Parathyroid adenoma (tissue), 2 donors: ENCODE data around the gene IL36B.

Experiments
- H2AFZ ChIP-seq: fragments of 300-600 bp; sonication (generic); one replicate; pipeline ENCODE4 v1.7.0; 2017; ENCODE audit warnings: antibody characterized with exemption, mild to moderate bottlenecking
- H3K27ac ChIP-seq: fragments of 300-600 bp; sonication (generic); one replicate; pipeline ENCODE4 v1.7.0; 2017
- H3K27me3 ChIP-seq: fragments of 300-600 bp; sonication (generic); one replicate; pipeline ENCODE4 v1.7.0; 2017; ENCODE audit warnings: low read length; ENCODE audit not compliant: control insufficient read depth, insufficient read depth
- H3K36me3 ChIP-seq: fragments of 300-600 bp; sonication (generic); one replicate; pipeline ENCODE4 v1.7.0; 2017; ENCODE audit warnings: low read length; ENCODE audit not compliant: control insufficient read depth, insufficient read depth
- H3K4me1 ChIP-seq: fragments of 300-600 bp; sonication (generic); one replicate; pipeline ENCODE4 v1.7.0; 2017; ENCODE audit warnings: control low read depth
- H3K4me2 ChIP-seq: fragments of 300-600 bp; sonication (generic); one replicate; pipeline ENCODE4 v1.7.0; 2017; ENCODE audit warnings: low read length
- H3K4me3 ChIP-seq: fragments of 300-600 bp; sonication (generic); one replicate; pipeline ENCODE4 v1.7.0; 2017; ENCODE audit warnings: low read depth, low read length
- H3K79me2 ChIP-seq: fragments of 300-600 bp; sonication (generic); one replicate; pipeline ENCODE4 v1.7.0; 2017; ENCODE audit warnings: control low read depth
- H3K9ac ChIP-seq: fragments of 300-600 bp; sonication (generic); one replicate; pipeline ENCODE4 v1.7.0; 2017; ENCODE audit warnings: mild to moderate bottlenecking
- H3K9me3 ChIP-seq: fragments of 300-600 bp; sonication (generic); one replicate; pipeline ENCODE4 v1.7.0; 2017; ENCODE audit warnings: low read length; ENCODE audit not compliant: control insufficient read depth
- TF ChIP-seq, protein P1 (sequence below): fragments of 300-600 bp; sonication (generic); IDR thresholded peaks from one replicate; pipeline ENCODE4 v1.7.0; 2017; ENCODE audit warnings: antibody characterized with exemption, mild to moderate bottlenecking
- donor health status: primary hyperparathyroidism.

The IL36B gene

DNA sequence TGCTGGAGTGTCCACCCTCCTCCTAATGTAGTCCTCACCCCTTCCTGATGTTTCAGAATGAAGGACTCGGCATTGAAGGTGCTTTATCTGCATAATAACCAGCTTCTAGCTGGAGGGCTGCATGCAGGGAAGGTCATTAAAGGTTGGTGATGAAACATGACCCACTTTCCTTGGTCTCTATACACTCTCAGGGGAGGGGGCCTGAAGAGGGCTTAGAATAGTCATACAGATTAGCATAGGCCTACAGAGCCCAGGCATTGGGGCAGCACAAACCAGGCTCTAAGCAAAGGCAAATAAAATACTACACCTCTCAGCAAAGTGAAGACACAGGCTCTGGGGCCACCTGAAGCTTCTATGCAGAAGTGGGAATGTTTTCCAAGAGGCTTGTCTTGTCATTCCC is 8.1 kb upstream of the IL36B start:
- H3K79me2 ChIP-seq: no peaks in the 10 kb centered on the region
- TF ChIP-seq, protein P1, sequence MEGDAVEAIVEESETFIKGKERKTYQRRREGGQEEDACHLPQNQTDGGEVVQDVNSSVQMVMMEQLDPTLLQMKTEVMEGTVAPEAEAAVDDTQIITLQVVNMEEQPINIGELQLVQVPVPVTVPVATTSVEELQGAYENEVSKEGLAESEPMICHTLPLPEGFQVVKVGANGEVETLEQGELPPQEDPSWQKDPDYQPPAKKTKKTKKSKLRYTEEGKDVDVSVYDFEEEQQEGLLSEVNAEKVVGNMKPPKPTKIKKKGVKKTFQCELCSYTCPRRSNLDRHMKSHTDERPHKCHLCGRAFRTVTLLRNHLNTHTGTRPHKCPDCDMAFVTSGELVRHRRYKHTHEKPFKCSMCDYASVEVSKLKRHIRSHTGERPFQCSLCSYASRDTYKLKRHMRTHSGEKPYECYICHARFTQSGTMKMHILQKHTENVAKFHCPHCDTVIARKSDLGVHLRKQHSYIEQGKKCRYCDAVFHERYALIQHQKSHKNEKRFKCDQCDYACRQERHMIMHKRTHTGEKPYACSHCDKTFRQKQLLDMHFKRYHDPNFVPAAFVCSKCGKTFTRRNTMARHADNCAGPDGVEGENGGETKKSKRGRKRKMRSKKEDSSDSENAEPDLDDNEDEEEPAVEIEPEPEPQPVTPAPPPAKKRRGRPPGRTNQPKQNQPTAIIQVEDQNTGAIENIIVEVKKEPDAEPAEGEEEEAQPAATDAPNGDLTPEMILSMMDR: no peak
- H2AFZ ChIP-seq: no peak overlapping the region
- H3K27ac ChIP-seq: no peak overlapping the region
- no peaks in the 10 kb centered on the region for H3K36me3 ChIP-seq
- H3K27me3 ChIP-seq: no peaks in the 10 kb centered on the region
- H3K4me1 ChIP-seq: no peaks in the 10 kb centered on the region
- H3K9me3 ChIP-seq: no peaks in the 10 kb centered on the region
- H3K4me2 ChIP-seq: no peak overlapping the region
- no peak overlapping the region for H3K4me3 ChIP-seq
- H3K9ac ChIP-seq: no peak overlapping the region

DNA sequence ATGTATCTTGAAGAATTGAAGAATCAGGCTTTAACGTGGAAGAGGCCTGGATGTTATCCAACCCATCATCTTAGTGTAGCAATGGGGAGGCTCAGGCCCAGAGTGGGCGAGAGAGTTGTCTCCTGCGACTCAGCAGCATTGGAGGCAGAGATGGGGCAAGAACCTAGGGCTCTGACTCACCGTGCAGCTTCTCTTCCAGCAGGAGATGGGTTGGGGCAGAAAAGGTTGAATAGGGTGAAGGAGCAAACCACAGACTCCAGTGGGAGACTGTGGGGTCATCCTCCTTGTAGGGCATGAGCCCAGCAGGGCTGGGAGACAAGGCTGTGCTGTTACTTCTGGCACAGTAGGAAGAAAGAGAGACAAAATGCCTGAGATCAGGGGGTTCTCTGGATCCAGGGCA is 7.7 kb upstream of the IL36B start:
- Histone ChIP-seq H3K27me3 (no peaks in the 10 kb centered on the region), H3K4me1 (no peaks in the 10 kb centered on the region), H3K4me3 (no peak overlapping the region), H3K4me2 (no peak overlapping the region), H3K36me3 (no peaks in the 10 kb centered on the region), H3K9ac (no peak overlapping the region), H2AFZ (no peak overlapping the region), H3K9me3 (no peaks in the 10 kb centered on the region), H3K27ac (no peak overlapping the region), H3K79me2 (no peaks in the 10 kb centered on the region)
- TF ChIP-seq, protein P1: no peak

DNA sequence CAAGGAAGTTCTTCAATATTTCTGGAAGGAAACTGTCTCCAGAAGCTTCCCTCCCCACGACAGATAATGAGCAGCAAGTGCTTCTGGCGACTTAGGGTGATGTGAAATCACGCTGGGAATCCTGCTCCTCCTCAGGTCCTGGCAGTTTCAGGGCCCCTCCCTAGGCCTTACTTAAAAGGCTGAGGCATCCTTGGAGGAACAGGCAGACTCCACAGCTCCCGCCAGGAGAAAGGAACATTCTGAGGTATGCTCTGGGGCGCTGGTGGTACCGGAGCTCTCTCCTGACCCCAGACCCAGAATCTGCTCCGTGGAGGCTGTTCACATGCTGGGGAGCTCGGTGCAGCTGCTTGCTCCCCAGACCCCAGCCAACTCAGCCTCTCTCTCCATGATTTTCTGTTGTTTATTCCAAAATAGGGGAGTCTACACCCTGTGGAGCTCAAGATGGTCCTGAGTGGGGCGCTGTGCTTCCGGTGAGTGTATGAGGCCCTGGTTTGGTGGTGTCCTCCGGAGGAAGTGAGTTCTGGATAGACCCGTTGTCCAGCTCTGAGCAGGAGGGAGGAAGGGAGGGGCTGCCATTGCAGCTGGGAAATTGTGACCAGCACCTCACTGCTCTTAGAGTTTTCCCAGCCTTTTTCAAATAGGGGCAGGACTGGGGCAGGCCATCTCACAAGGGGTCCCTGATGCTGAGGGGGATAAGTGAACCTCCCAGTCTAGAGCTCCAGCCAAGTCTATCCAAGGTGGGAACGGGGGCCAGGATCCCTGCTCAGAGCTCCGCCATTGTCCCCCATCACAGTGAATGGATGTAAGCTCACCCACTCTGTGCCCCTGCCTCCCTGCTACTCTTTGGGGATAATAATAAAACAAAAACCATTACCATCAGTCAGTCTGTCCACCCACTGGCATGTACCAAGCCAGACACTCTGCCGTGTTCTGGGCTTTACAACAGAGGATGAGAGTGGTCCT is 6.6 kb upstream of the IL36B start, which contains the start of gene IL36RN:
TSS of gene IL36RN (plus strand) at position 201 of the 963 bp plus-strand sequence. CDS start at position 442, 241 bp downstream.
- Histone ChIP-seq H3K27ac (no peak within 1 kb of the TSS), H3K79me2 (no peaks in the 10 kb centered on the region), H3K9me3 (no peaks in the 10 kb centered on the region), H3K4me1 (no peaks in the 10 kb centered on the region), H2AFZ (no peak within 1 kb of the TSS), H3K4me2 (peak within 1 kb of the TSS; percentile 24), H3K36me3 (no peaks in the 10 kb centered on the region), H3K27me3 (no peaks in the 10 kb centered on the region), H3K4me3 (peak within 1 kb of the TSS; percentile 13), H3K9ac (no peak within 1 kb of the TSS)
- TF ChIP-seq, protein P1: no peak

DNA sequence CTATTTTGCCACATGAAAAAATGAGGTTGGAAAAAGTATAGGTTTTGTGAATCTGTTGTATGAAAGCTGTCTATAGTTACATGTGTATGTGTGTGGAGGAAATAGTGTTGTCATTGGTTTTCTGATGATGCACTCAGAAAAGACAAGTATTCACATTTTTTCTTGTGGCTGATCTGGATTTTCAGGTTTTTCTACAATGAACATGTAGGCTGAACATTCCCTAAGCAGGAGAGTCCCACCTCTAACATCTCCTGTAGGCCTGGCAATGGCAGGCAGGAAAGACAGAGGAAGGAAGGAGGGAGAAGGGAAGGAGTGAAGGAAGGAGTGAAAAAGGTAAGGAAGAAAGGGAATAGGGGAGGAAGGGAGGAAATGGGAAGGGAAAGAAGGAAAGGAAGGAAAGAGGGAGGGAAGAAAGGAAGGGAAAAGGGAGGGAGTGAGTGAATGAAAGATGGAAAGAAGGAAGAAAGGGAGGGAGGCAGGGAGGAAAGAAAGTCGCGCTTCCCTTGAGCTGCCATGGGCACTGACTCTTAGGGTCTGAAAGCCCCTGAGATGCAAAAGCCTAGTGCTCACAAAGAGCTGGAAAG is 5.8 kb upstream of the IL36B start:
- no peaks in the 10 kb centered on the region for H3K4me1 ChIP-seq
- no peak overlapping the region for H3K9ac ChIP-seq
- no peaks in the 10 kb centered on the region for H3K79me2 ChIP-seq
- no peaks in the 10 kb centered on the region for H3K9me3 ChIP-seq
- no peaks in the 10 kb centered on the region for H3K27me3 ChIP-seq
- peak overlapping the region; percentile 24 for H3K4me2 ChIP-seq
- no peak overlapping the region for H2AFZ ChIP-seq
- H3K36me3 ChIP-seq: no peaks in the 10 kb centered on the region
- peak overlapping the region; percentile 13 for H3K4me3 ChIP-seq
- TF ChIP-seq, protein P1: no peak
- H3K27ac ChIP-seq: no peak overlapping the region
